Left lung (tissue), 10 donors: ENCODE measurements around the gene F7. TPM values are rescaled to one million over a fixed set of nuclear protein-coding genes. Genes with fewer than 3 reads are reported as not detected.
A peak's percentile ranks its signal among the peaks of the same experiment; 100 is the strongest.
"Not testable (repeated sequence)": the region's sequence is repeated elsewhere in the genome, so short reads cannot be mapped to it uniquely, and the experiment has no call there.

Experiments
- ATAC-seq: fragments of 200-7000 bp; cut with Tn5 transposase; one replicate; pipeline ENCODE4 v1.9.1; 2020; ENCODE audit warnings: moderate library complexity
- DNase-seq, 4 donors: peaks; one replicate each; pipeline ENCODE4 v3.0.0-alpha.2; 2013 to 2020
- H3K27ac ChIP-seq, 2 donors: fragments of 200-600 bp; sonication (generic) in 1 of 2; one replicate each; pipeline versions ENCODE4 v1.5.0 to v1.8.0; 2020 to 2021
- H3K27me3 ChIP-seq, 2 donors: fragments of 200-600 bp; sonication (generic) in 1 of 2; one replicate each; pipeline versions ENCODE4 v1.5.0 to v1.8.0; 2020 to 2021
- H3K36me3 ChIP-seq, 2 donors: fragments of 200-600 bp; sonication (generic) in 1 of 2; one replicate each; pipeline versions ENCODE4 v1.5.0 to v1.8.0; 2020 to 2021
- H3K4me1 ChIP-seq, 2 donors: fragments of 200-600 bp; one replicate each; pipeline ENCODE4 v1.8.0; 2021
- H3K4me3 ChIP-seq, 2 donors: fragments of 200-600 bp; sonication (generic) in 1 of 2; one replicate each; pipeline versions ENCODE4 v1.5.0 to v1.8.0; 2020 to 2021; ENCODE audit warnings: mild to moderate bottlenecking in 1 of 2
- H3K9me3 ChIP-seq, 2 donors: fragments of 200-600 bp; sonication (generic) in 1 of 2; one replicate each; pipeline versions ENCODE4 v1.5.0 to v1.8.0; 2020 to 2021
- CTCF ChIP-seq, 2 donors: fragments of 200-600 bp; sonication (generic) in 1 of 2; IDR thresholded peaks; one replicate each; pipeline versions ENCODE4 v1.5.0 to v1.8.0; 2021; ENCODE audit warnings: antibody characterized with exemption in 2 of 2
- intact Hi-C, 2 donors: fragments of 100-400 bp; cut with DNase I; formaldehyde crosslinking; loops; one replicate each; pipeline versions ENCODE4 v1.11.2 to v1.14.2; 2022
- polyA plus RNA-seq, 6 donors: library from polyadenylated mRNA; unstranded; fragments of 120-200 nt; gene quantifications; one replicate each; pipeline ENCODE4 v1.2.1, GENCODE V29; 2013; ENCODE audit not compliant: insufficient read length in 6 of 6
- total RNA-seq, 2 donors: library from RNA; stranded (reverse); fragmentation: NEBNext Ultra II Directional; extraction: Animal tissue kit (Norgen Biotek cat#: 25700); gene quantifications; one replicate each; pipeline ENCODE4 v1.2.1, GENCODE V29; 2021
- donor health status: DM: no; HTN: yes; CAD: no.
- donor health status: DM: no; HTN: no; CAD: no.

Gene F7
- total and polyA plus RNA-seq, 8 donors: 0.46 to 1.0 (median 0.89) TPM; not detected in 2

- no peak for ATAC-seq
- peak in 1 of 4 donors; percentile 59 for DNase-seq
- Histone ChIP-seq H3K27ac (no peak overlapping the region), H3K9me3 (no peaks in the 10 kb centered on the region), H3K4me3 (no peak overlapping the region), H3K27me3 (no peaks in the 10 kb centered on the region), H3K36me3 (peaks cover 0 to 48% of the 10 kb centered on the region in 2 donors), H3K4me1 (no peaks in the 10 kb centered on the region)
- TF ChIP-seq CTCF (IDR thresholded peaks at IDR 0.05): no peak
- intact Hi-C loops: no loop called here
These were observed 27.4 kb upstream of the F7 start for GRCh38 chr13:113077953-113078901.

- DNase-seq (peak in 2 of 4 donors; percentile 13 to 57), ATAC-seq (no peak)
- Histone ChIP-seq H3K36me3 (peaks cover 0 to 47% of the 10 kb centered on the region in 2 donors), H3K27ac (no peak overlapping the region), H3K27me3 (no peaks in the 10 kb centered on the region), H3K4me1 (no peaks in the 10 kb centered on the region), H3K4me3 (no peak overlapping the region), H3K9me3 (no peaks in the 10 kb centered on the region)
- TF ChIP-seq CTCF (IDR thresholded peaks at IDR 0.05): no peak
- intact Hi-C loops: no loop called here
These were observed 26.4 kb upstream of the F7 start for GRCh38 chr13:113078902-113079780.

- H3K4me3 ChIP-seq, H3K27me3 ChIP-seq, H3K9me3 ChIP-seq, ATAC-seq, H3K27ac ChIP-seq, intact Hi-C loops, H3K4me1 ChIP-seq: not testable (repeated sequence)
- H3K36me3 ChIP-seq: peaks cover 0 to 46% of the 10 kb centered on the region in 2 donors
- peak in 1 of 4 donors; percentile 31 for DNase-seq
These were observed 25.9 kb upstream of the F7 start for GRCh38 chr13:113079781-113080080.

GRCh38 chr13:113080361-113080831 lies 25.2 kb upstream of the F7 start:
- Histone ChIP-seq H3K9me3 (no peaks in the 10 kb centered on the region), H3K4me1 (no peaks in the 10 kb centered on the region), H3K4me3 (no peak overlapping the region), H3K36me3 (peaks cover 0 to 45% of the 10 kb centered on the region in 2 donors), H3K27ac (no peak overlapping the region), H3K27me3 (no peaks in the 10 kb centered on the region)
- DNase-seq (peak in 1 of 4 donors; percentile 72), ATAC-seq (no peak)
- intact Hi-C loops: no loop called here
- TF ChIP-seq CTCF (IDR thresholded peaks at IDR 0.05): no peak

- Histone ChIP-seq H3K27me3 (no peaks in the 10 kb centered on the region), H3K36me3 (peaks cover 0 to 39% of the 10 kb centered on the region in 2 donors), H3K9me3 (no peaks in the 10 kb centered on the region), H3K4me1 (no peaks in the 10 kb centered on the region), H3K4me3 (no peak overlapping the region), H3K27ac (no peak overlapping the region)
- ATAC-seq (no peak), DNase-seq (peak in 1 of 4 donors; percentile 73)
- TF ChIP-seq CTCF (IDR thresholded peaks at IDR 0.05): no peak
- intact Hi-C loops: no loop called here
These were observed 24.6 kb upstream of the F7 start for GRCh38 chr13:113080901-113081521.
